Measurements from ENCODE around the gene SORBS2. TPM values are rescaled to one million over a fixed set of nuclear protein-coding genes. Genes with fewer than 3 reads are reported as not detected.
A peak's percentile ranks its signal among the peaks of the same experiment; 100 is the strongest.

The SORBS2 gene
- total and polyA plus RNA-seq, 4 donors = 11.2 to 70.4 (median 26.4) TPM

DNA sequence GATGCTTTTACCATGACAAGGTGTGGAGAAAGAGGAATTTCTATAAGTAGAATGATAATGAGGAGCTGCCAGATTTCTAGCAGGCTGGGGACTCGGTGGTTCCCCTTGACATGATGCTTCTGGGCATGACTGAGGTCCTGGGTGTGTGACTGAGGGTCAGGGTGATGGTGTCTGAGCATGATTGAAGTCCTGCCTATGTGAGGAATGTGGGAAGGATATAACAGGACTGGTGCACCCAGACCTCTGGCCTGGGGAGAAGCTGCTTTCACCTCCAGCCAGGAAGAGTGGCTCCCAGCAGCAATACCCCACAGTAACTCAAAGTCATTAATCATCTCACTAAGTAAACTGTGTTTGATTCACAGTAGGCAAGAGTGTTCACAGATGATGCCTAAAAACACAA lies 17.4 kb downstream of the SORBS2 start:
- no peaks in the 10 kb centered on the region for H3K36me3 ChIP-seq (ENCODE audit: control insufficient read depth in 4 of 4, insufficient read depth in 4 of 4, low read length in 4 of 4)
- ATAC-seq (ENCODE audit: insufficient read depth, low FRiP score) (peak; percentile 25), DNase-seq (no peak)
- WGBS, 2 donors = 69 to 84% methylated on average over 1 of the region's 1 CpG
- H3K4me3 ChIP-seq = no peak overlapping the region
- peak overlapping the region in 1 of 2 donors; percentile 42 for H3K27ac ChIP-seq (ENCODE audit: low read depth in 1 of 2, low read length in 1 of 2)
- no peaks in the 10 kb centered on the region for H3K9me3 ChIP-seq (ENCODE audit: control insufficient read depth in 4 of 4, insufficient read depth in 3 of 4, low read length in 3 of 4)
- no peak overlapping the region for H3K9ac ChIP-seq (ENCODE audit: insufficient read depth in 1 of 2, low read length in 2 of 2)
- peaks cover 2 to 8% (median 5%) of the 10 kb centered on the region in 5 donors for H3K4me1 ChIP-seq (ENCODE audit: control insufficient read depth in 5 of 5, insufficient read depth in 5 of 5, low read length in 5 of 5)
- TF ChIP-seq, protein P1, sequence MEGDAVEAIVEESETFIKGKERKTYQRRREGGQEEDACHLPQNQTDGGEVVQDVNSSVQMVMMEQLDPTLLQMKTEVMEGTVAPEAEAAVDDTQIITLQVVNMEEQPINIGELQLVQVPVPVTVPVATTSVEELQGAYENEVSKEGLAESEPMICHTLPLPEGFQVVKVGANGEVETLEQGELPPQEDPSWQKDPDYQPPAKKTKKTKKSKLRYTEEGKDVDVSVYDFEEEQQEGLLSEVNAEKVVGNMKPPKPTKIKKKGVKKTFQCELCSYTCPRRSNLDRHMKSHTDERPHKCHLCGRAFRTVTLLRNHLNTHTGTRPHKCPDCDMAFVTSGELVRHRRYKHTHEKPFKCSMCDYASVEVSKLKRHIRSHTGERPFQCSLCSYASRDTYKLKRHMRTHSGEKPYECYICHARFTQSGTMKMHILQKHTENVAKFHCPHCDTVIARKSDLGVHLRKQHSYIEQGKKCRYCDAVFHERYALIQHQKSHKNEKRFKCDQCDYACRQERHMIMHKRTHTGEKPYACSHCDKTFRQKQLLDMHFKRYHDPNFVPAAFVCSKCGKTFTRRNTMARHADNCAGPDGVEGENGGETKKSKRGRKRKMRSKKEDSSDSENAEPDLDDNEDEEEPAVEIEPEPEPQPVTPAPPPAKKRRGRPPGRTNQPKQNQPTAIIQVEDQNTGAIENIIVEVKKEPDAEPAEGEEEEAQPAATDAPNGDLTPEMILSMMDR (IDR thresholded peaks at IDR 0.05; ENCODE audit: control extremely low read depth, extremely low read depth) = no peak
- no peaks in the 10 kb centered on the region for H3K27me3 ChIP-seq (ENCODE audit: control insufficient read depth in 3 of 3, insufficient read depth in 3 of 3, low read length in 2 of 3)

DNA sequence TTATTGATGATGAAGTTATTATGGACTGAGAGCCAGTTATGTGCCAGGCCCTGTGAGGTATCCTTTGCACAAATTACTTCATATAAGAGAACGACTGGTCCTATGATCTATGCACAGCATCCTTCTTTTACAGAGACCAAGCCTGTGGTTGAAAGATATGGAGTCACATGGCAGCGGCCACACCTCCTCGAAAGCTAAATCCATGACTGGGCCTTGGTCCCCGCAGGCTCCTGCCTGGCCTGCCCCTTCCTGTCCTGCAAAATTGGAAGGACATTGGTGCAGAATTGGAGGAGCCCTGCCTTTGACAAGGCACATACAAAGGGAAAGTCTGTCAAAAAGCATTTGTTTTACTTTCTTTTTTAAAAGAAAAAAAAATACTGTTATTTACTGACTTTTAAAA lies 18.3 kb downstream of the SORBS2 start:
- Histone ChIP-seq H3K9me3 (ENCODE audit: control insufficient read depth in 4 of 4, insufficient read depth in 3 of 4, low read length in 3 of 4) (no peaks in the 10 kb centered on the region), H3K4me3 (no peak overlapping the region), H3K27ac (ENCODE audit: low read depth in 1 of 2, low read length in 1 of 2) (peak overlapping the region in 1 of 2 donors; percentile 12), H3K9ac (ENCODE audit: insufficient read depth in 1 of 2, low read length in 2 of 2) (no peak overlapping the region), H3K36me3 (ENCODE audit: control insufficient read depth in 4 of 4, insufficient read depth in 4 of 4, low read length in 4 of 4) (no peaks in the 10 kb centered on the region), H3K4me1 (ENCODE audit: control insufficient read depth in 5 of 5, insufficient read depth in 5 of 5, low read length in 5 of 5) (peaks cover 2 to 10% (median 5%) of the 10 kb centered on the region in 5 donors), H3K27me3 (ENCODE audit: control insufficient read depth in 3 of 3, insufficient read depth in 3 of 3, low read length in 2 of 3) (no peaks in the 10 kb centered on the region)
- WGBS, 2 donors = 86 to 88% methylated on average over 4 of the region's 4 CpGs
- DNase-seq (no peak), ATAC-seq (ENCODE audit: insufficient read depth, low FRiP score) (no peak)
- TF ChIP-seq, protein P1 (IDR thresholded peaks at IDR 0.05; ENCODE audit: control extremely low read depth, extremely low read depth) = no peak

DNA sequence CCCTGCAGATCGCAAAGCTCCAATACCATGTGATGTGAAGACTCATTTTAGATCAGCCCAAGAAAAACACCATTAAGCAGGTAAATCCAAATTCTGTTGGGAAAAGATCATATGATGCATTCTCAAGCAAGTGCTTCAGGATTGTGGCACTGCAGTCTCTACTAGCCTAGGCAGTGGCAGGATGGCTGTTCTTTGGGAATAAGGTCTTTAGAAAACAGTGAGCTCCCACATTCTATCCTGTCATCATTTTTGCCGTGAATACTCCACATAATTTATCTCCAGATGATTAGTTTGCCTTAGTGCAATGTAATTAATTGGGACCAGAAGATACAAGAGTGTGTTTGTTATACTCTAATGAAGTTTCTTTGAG lies 18.9 kb downstream of the SORBS2 start:
- H3K4me3 ChIP-seq = no peak overlapping the region
- H3K27me3 ChIP-seq (ENCODE audit: control insufficient read depth in 3 of 3, insufficient read depth in 3 of 3, low read length in 2 of 3) = no peaks in the 10 kb centered on the region
- TF ChIP-seq, protein P1 (IDR thresholded peaks at IDR 0.05; ENCODE audit: control extremely low read depth, extremely low read depth) = no peak
- H3K36me3 ChIP-seq (ENCODE audit: control insufficient read depth in 4 of 4, insufficient read depth in 4 of 4, low read length in 4 of 4) = no peaks in the 10 kb centered on the region
- H3K27ac ChIP-seq (ENCODE audit: low read depth in 1 of 2, low read length in 1 of 2) = peak overlapping the region in 1 of 2 donors; percentile 59
- no peaks in the 10 kb centered on the region for H3K9me3 ChIP-seq (ENCODE audit: control insufficient read depth in 4 of 4, insufficient read depth in 3 of 4, low read length in 3 of 4)
- no peak for ATAC-seq (ENCODE audit: insufficient read depth, low FRiP score)
- H3K4me1 ChIP-seq (ENCODE audit: control insufficient read depth in 5 of 5, insufficient read depth in 5 of 5, low read length in 5 of 5) = peaks cover 2 to 11% (median 5%) of the 10 kb centered on the region in 5 donors
- 73 to 80% methylated on average over 2 of the region's 2 CpGs for WGBS, 2 donors
- H3K9ac ChIP-seq (ENCODE audit: insufficient read depth in 1 of 2, low read length in 2 of 2) = no peak overlapping the region
- no peak for DNase-seq
